Activated CD4-positive, CD25-positive, alpha-beta regulatory T cell treated with anti-CD3 and anti-CD28 coated beads, Interleukin-2, amount 50 U/mL, for 24 hours (primary cell): Measurements from ENCODE around the gene CHCT1.
A peak's percentile ranks its signal among the peaks of the same experiment; 100 is the strongest.
"Not testable (repeated sequence)": the region's sequence is repeated elsewhere in the genome, so short reads cannot be mapped to it uniquely, and the experiment has no call there.

Experiments used
- ATAC-seq, 2 donors: fragments of 150-1000 bp; cut with Tn5 transposase; one replicate each; pipeline ENCODE4 v1.10.0; 2021; ENCODE audit warnings: mild to moderate bottlenecking in 1 of 2, moderate library complexity in 1 of 2

CHCT1 gene

DNA sequence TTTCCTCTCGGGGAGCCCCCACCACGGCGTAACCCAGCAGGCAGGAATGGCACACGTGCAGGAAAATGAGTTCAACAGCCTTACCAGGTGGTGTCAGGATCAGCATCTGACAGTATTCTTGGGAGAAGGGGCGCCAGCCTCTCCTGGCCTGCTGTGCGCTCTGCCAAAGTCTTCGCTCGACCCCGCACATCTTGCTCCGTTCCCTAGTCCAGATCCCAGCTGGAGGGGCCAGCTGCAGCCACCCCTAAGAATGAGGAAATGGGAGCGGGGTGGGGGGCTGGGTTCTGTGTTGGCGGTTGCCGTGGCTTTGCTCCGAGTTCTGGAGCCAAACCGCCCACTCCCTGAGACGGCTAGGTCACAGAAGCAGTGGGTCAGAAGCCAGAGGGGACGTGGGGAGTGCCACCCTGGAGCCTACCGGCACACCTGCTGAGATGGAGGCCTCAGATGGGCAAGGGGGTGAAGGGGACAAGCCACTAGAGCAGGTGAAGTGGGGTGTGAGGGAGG lies at the start of gene CHCT1:
Gene CHCT1 (plus strand): TSS at position 328 of the 504 bp plus-strand sequence. CDS start 104 bp downstream, at position 432.
- ATAC-seq, result no peak

DNA sequence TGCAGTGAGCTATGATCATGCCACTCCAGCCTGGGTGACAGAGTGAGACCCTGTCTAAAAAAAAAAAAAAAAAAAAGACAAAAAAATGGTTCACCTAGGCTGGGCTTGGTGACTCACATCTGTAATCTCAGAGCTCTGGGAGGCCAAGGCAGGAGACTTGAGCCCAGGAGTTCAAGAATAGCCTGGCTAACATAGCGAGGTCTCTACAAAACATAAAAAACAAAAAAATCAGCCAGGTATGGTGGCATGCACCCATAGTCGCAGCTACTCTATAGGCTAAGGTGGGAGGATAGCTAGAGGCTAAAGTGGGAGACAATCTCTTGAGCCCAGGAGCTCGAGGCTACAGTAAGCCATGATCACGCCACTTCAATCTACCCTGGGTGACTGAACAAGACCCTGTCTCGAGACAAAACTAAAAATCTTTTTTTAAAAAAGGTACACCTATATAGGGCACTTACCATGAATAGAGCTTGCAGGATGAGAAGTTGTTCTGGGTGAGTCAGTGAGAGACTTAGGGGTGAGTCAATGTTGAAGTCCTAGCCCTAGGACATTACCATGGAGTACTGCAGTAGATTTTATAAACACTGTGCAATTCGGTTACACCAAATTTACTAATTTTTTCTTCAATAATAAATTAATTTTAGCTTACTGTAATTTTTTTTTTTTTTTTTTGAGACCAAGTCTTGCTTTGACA lies 49.4 kb upstream of the CHCT1 start:
- ATAC-seq, result peak; percentile 81 to 96

DNA sequence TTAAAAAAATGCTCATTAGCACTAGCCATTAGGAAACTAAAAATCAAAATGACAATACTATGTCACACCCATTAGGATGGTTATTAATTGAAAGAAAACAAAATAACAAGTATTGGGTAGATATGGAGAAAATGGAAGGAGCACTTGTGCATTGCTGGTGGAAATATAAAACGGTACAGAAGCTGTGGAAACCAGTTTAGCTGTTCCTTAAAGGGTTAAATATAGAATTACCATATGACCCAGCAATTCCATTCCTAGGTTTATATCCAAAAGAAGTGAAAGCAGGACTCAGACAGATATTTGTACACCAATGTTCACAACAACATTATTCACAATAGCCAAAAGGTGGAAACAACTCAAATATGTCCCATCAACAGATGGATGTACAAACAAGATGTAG lies 44.1 kb upstream of the CHCT1 start:
- ATAC-seq, result not testable (repeated sequence)

GRCh38 chr17:60379461-60379860 lies 42.8 kb upstream of the CHCT1 start:
- ATAC-seq, result not testable (repeated sequence)

GRCh38 chr17:60381958-60382357 lies 40.3 kb upstream of the CHCT1 start:
- ATAC-seq, result no peak

- no peak for ATAC-seq
Measured at GRCh38 chr17:60383379-60383778, 38.9 kb upstream of the CHCT1 start.

DNA sequence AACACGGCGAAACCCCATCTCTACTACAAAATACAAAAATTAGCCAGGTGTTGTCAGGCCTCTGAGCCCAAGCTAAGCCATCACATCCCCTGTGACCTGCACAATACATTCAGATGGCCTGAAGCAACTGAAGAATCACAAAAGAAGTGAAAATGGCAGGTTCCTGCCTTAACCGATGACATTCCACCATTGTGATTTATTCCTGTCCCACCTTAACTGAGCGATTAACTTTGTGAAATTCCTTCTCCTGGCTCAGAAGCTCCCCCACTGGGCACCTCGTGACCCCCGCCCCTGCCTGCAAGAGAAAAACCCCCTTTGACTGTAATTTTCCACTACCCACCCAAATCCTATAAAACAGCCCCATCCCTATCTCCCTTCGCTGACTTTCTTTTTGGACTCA lies 37.4 kb upstream of the CHCT1 start:
- not testable (repeated sequence) for ATAC-seq

- no peak for ATAC-seq
Measured at GRCh38 chr17:60386147-60387058, 35.9 kb upstream of the CHCT1 start.

GRCh38 chr17:60387666-60388065 lies 34.6 kb upstream of the CHCT1 start:
- no peak for ATAC-seq

DNA sequence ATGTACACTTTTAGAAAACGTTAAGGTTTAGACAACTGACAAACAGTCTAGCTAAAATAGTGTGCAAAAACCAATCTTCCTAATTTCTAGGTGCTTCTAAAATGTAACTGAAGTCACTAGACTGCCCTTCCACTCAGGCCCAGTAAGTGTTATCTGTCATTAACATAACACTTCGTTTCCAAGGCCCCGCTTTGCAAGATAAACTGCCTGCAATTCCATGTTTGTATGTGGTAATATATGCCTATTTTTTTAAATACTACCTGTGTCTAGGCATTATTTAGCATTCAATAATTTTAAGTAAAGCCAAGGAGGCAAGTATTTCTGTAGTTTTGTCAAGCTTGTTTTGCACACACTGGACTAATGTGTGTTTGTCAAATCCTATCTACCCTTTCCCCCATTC lies 33.5 kb upstream of the CHCT1 start:
- no peak for ATAC-seq

- no peak for ATAC-seq
Measured at GRCh38 chr17:60390186-60390585, 32.1 kb upstream of the CHCT1 start.

DNA sequence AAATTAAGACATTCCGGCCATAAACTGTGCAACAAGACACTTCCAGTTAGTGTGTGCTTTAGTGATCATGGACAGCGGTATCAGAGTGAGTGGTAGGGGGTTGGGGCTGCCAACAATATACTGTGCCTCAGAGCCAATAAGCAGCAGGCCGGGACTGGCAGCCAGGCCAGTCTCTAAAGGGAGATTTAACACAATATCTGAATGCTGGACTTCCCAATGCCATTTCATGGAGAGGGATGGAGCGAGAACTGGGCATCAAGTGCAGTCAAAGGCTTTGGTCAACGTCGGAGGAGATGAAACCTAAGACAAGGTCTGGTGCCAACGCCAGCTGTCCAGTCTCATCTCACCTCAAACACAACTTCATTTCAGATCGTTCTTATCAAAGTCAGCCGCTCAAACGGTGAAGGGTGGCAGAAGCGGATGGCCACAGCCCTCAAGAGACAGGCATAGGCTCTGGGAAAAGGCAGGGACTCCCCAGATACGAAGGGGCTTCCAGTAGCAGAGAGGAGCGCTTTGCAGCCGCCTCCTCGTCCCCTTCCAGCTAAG lies 31.3 kb upstream of the CHCT1 start:
- no peak for ATAC-seq

GRCh38 chr17:60391471-60392041 lies 30.7 kb upstream of the CHCT1 start:
- ATAC-seq, result peak; percentile 20 to 30

GRCh38 chr17:60392042-60392844 lies 30.0 kb upstream of the CHCT1 start, which contains the start of gene USP32:
Gene USP32, minus strand, starts transcription at chr17:60392133. Its CDS starts 194 bp downstream, at chr17:60391939.
- peak; percentile 91 to 92 for ATAC-seq

GRCh38 chr17:60392845-60393702 lies 29.2 kb upstream of the CHCT1 start:
- no peak for ATAC-seq

DNA sequence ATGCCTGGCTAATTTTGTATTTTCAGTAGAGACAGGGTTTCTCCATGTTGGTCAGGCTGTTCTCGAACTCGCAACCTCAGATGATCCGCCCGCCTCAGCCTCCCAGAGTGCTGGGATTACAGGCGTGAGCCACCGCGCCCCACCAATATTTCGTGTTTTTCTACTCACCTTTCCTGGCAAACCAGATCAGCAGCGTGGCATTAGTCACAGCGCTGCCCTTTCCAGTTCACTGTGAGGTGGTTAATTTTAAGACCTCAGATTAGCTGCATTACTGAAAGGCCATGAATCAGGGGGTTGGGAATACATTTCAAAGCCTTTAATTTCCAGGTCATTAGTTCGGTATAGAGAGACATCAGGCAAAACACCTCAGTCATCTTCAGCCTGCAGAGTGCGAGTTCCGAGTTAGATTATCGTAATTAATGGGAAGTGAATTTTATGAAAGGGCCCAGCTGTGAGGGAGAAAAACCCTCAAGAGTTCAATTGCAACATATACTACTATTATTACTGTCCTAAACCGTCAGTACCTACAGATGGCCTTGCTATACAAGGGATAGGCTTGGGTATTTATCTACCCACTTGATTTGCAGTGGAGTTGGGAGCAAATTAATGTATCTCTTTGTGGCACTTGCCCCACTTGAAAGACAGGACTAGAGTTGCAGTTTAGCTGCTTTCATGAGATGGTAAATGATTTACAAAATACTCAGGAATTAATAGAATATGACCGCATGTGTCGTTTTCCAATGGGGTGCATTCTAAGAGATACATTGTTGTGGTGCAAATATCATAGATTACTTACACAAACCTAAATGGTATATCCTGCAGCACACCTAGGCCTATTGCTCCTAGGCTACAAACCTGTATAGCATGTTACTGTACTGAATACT lies 28.2 kb upstream of the CHCT1 start:
- no peak for ATAC-seq

- ATAC-seq, result peak in 1 of 2 donors; percentile 8
Measured at GRCh38 chr17:60395508-60396065, 26.7 kb upstream of the CHCT1 start.

GRCh38 chr17:60396412-60396811 lies 25.9 kb upstream of the CHCT1 start:
- ATAC-seq, result no peak

DNA sequence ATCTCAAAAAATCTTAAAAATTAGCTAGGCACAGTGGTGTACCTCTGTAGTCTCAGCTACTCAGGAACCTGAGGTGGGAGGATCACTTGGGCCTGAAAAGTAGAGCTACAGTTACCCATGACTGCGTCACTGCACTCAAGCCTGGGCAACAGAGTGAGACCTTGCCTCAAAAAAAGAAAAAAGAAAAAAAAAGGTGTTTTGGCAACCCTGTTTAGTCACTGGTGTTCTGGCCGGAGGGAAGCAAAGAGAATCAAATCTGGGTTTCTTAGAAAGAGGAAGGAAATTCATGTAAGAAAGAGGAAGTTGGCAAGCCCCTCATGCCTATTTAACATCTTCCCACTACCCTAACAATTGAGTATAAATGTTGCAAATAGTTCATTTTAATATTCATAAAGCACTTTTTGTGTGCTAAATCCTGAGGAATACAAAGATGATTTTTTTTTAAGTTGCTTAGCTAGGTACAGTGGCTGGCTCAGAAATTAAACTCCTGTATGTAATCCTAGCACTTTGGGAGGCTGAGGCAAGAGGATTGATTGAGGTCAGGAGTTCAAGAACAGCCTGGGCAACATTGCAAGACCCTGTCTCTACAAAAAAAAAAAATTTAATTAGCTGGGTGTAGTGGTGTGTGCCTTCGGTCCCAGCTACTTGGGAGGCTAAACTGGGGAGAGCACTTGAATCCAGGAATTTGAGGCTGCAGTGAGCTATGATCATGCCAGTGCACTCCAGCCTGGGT lies 23.9 kb upstream of the CHCT1 start:
- ATAC-seq, result peak in 1 of 2 donors; percentile 47
